H1 (cell line): ENCODE results near the gene PPIF.

Experiments
- CTCF ChIP-seq, 3 experiments: IDR thresholded peaks; 1 replicate in 2 of 3; 2 replicates in 1 of 3; pipeline versions ENCODE4 v1.5.1 to v1.6.1; 2011; ENCODE audit warnings: low read length in 3 of 3, mild to moderate bottlenecking in 3 of 3, inconsistent platforms in 2 of 3, low read depth in 1 of 3, moderate library complexity in 1 of 3; ENCODE audit not compliant: insufficient read depth in 1 of 3; ENCODE audit errors: control extremely low read depth in 1 of 3
- EGR1 ChIP-seq: IDR thresholded peaks from 2 replicates; pipeline ENCODE4 v1.6.1; 2011; ENCODE audit warnings: low read depth, low read length, borderline replicate concordance
- EP300 ChIP-seq, 2 experiments: IDR thresholded peaks; 1 replicate in 1 of 2; 2 replicates in 1 of 2; pipeline ENCODE4 v1.6.1; 2011 to 2012; ENCODE audit warnings: low read depth in 2 of 2, low read length in 2 of 2, mild to moderate bottlenecking in 2 of 2, borderline replicate concordance in 1 of 2, inconsistent platforms in 1 of 2, moderate library complexity in 1 of 2
- POLR2A ChIP-seq, 2 experiments: IDR thresholded peaks; 1 replicate in 1 of 2; 2 replicates in 1 of 2; pipeline ENCODE4 v1.6.1; 2011; ENCODE audit warnings: low read depth in 2 of 2, low read length in 2 of 2, mild to moderate bottlenecking in 2 of 2; ENCODE audit errors: control extremely low read depth in 1 of 2

- no peak for TF ChIP-seq CTCF (IDR thresholded peaks at IDR 0.05; ENCODE audit: control extremely low read depth in 1 of 3, insufficient read depth in 1 of 3, low read depth in 1 of 3, low read length in 3 of 3)
- TF ChIP-seq POLR2A (IDR thresholded peaks at IDR 0.05; ENCODE audit: control extremely low read depth in 1 of 2, low read depth in 2 of 2, low read length in 2 of 2), result no peak
- TF ChIP-seq EGR1, result no peak
- TF ChIP-seq EP300 (IDR thresholded peaks at IDR 0.05; ENCODE audit: borderline replicate concordance in 1 of 2, low read depth in 2 of 2, low read length in 2 of 2), result no peak
These were observed 46.6 kb upstream of the PPIF start for GRCh38 chr10:79300711-79301110.
